ENCODE results near the gene ACVR1.

- no peak for TF ChIP-seq CTCF (conservative IDR thresholded peaks at IDR 0.05; ENCODE audit: low read depth in 2 of 2)
- TF ChIP-seq ZNF331 (CRISPR knock-in tag; IDR thresholded peaks at IDR 0.05; ENCODE audit: low read depth): no peak
- TF ChIP-seq ZNF114 (CRISPR knock-in tag; IDR thresholded peaks at IDR 0.05): no peak
- no peak for TF ChIP-seq REST (IDR thresholded peaks at IDR 0.05; ENCODE audit: unreplicated experiment)
- TF ChIP-seq EZH2phosphoT487 (IDR thresholded peaks at IDR 0.05; ENCODE audit: unreplicated experiment): no peak
- TF ChIP-seq ETS1 (IDR thresholded peaks at IDR 0.05): no peak
- no peak for TF ChIP-seq CREB1 (CRISPR knock-in tag; IDR thresholded peaks at IDR 0.05; ENCODE audit: low read depth)
- TF ChIP-seq POLR2AphosphoS5 (IDR thresholded peaks at IDR 0.05; ENCODE audit: low read depth): no peak
Measured at GRCh38 chr2:157893611-157894010, 17.5 kb upstream of the ACVR1 start.

Data from GM23338 (cell line).